ENCODE data around the gene EFHC1.

GRCh38 chr6:52497652-52498408 lies 77.7 kb downstream of the EFHC1 start:
- TF ChIP-seq EZH2 (IDR thresholded peaks at IDR 0.05) = no peak
- TF ChIP-seq CTCF (IDR thresholded peaks at IDR 0.05) = no peak

All from neural progenitor cell (in vitro differentiated cells).